ENCODE results near the gene SLMAP.

DNA sequence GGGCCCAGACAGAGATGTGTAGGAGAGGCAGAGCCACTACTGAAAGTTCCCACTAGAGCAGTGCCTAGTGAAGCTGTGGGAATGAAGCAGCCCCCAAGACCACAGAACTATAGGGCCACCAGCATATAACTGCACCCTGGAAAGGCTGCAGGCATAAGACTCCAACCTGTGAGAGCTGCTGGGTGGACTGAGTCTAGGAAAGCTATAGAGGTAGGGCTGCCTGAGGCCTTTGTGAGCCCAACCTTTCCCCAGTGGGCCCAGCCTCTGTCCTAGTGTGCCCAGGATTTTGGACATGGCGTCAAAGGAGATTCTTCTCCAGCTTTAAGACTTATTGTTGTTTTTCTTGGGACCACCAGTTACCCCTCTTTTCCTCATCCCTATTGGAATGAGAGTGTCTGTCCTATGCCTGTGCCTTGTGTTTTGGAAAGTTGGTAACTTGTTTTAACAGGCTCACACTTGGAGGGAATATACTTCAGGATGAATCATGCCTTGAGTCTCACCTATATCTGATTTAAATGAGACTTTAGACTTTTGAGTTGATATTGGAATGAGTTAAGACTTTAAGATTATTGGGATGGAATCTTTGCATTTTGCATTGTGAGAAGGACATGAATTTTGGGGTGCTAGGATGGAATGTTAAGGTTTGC is 28.1 kb downstream of the SLMAP start:
- no peak for TF ChIP-seq CTCF (IDR thresholded peaks at IDR 0.05)
- TF ChIP-seq POLR2AphosphoS5 (IDR thresholded peaks at IDR 0.05) = no peak
- no peak for TF ChIP-seq POLR2A (IDR thresholded peaks at IDR 0.05)
- TF ChIP-seq EP300 (IDR thresholded peaks at IDR 0.05) = no peak

Measured in suprapubic skin (tissue), 4 donors.